Activated gamma-delta T cell (primary cell): ENCODE data around the gene PCDHGA5.
"Not testable (repeated sequence)": the region's sequence is repeated elsewhere in the genome, so short reads cannot be mapped to it uniquely, and the experiment has no call there.

Experiments used
- DNase-seq: peaks from one replicate; lab custom pipeline; 2025; lab: John Stamatoyannopoulos, UW

PCDHGA5 gene

DNA sequence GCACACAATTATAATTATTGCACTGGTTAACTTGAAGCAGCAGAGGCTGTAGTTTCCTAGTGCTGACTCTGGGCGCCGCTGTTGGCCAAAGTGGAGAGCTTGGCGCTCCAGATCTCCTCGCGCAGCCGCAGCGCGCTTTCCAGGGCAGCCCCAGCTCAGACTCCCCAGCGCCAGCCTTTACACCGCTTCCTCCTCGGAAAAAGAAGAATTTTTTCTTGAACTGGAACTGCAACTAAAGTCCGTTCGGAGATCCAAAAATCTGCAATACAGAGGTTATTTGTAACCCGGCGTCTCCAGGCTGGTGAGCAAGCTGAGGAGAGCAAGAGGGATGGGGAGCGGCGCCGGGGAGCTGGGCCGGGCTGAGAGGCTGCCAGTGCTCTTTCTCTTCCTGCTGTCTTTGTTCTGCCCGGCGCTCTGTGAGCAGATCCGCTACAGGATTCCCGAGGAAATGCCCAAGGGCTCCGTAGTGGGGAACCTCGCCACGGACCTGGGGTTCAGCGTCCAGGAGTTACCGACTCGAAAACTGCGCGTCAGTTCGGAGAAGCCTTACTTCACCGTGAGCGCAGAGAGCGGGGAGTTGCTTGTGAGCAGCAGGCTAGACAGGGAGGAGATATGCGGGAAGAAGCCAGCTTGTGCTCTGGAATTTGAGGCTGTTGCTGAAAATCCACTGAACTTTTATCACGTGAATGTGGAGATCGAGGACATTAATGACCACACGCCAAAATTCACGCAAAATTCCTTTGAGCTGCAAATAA, 23.8 kb downstream of the PCDHGA5 start, which contains the start of gene PCDHGB4:
Gene PCDHGB4 (plus strand): TSS at position 142 of the 755 bp plus-strand sequence. CDS start 187 bp downstream, at position 329.
- DNase-seq: not testable (repeated sequence)

DNA sequence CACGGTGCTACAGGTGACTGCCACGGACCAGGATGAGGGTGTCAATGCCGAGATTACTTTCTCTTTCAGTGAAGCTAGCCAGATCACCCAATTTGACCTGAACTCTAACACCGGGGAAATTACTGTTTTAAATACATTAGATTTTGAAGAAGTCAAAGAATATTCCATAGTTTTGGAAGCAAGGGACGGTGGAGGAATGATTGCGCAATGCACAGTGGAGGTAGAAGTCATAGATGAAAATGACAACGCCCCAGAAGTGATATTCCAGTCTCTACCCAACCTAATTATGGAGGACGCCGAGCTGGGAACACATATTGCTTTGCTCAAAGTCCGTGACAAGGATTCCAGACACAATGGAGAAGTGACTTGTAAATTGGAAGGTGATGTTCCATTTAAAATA, 24.7 kb downstream of the PCDHGA5 start:
- no peak for DNase-seq

GRCh38 chr5:141389153-141390042, 25.4 kb downstream of the PCDHGA5 start:
- no peak for DNase-seq

- DNase-seq: no peak
Observed at GRCh38 chr5:141392429-141393198, 28.7 kb downstream of the PCDHGA5 start, which contains the start of gene PCDHGA8. Gene PCDHGA8, plus strand, starts transcription at chr5:141392633. Its CDS starts 181 bp downstream, at chr5:141392814.

- no peak for DNase-seq
Observed at GRCh38 chr5:141393267-141393666, 29.3 kb downstream of the PCDHGA5 start.

GRCh38 chr5:141394401-141395187, 30.6 kb downstream of the PCDHGA5 start:
- DNase-seq: not testable (repeated sequence)

- not testable (repeated sequence) for DNase-seq
Observed at GRCh38 chr5:141397756-141398551, 34.0 kb downstream of the PCDHGA5 start, which contains the start of gene PCDHGB5. Gene PCDHGB5, plus strand, starts transcription at chr5:141397947. Its CDS starts 181 bp downstream, at chr5:141398128.

GRCh38 chr5:141398608-141399007, 34.6 kb downstream of the PCDHGA5 start:
- DNase-seq: no peak

GRCh38 chr5:141399555-141400258, 35.7 kb downstream of the PCDHGA5 start:
- DNase-seq: no peak

DNA sequence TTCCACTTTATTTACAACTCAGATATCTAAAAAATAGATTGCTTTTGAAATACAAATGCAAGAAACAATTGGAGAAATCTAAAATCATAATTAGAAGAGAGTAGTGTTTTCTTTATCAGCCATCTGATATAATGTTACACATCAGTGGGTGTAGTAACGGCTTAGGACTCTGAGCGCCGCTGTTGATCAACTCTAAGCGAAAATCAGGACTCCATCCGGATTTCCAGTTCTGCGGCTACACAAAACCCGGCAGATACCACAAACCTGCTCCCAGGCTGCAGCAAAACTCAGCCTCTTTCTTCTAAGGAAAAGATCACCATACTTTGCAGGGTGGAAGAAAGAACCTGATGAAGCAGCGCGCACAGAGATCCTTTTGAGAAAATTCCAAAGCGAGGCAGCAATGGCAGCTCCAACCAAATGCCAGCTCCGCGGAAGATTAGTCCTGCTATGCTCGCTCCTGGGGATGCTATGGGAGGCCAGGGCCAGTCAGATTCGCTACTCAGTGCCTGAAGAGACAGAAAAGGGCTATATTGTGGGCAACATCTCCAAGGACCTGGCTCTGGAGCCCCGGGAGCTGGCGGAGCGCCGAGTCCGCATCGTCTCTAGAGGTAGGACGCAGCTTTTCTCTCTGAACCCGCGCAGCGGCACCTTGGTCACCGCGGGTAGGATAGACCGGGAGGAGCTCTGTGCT, 38.7 kb downstream of the PCDHGA5 start, which contains the start of gene PCDHGA9:
Gene PCDHGA9 (plus strand): TSS at position 226 of the 691 bp plus-strand sequence. CDS start 175 bp downstream, at position 401.
- DNase-seq: no peak

GRCh38 chr5:141403387-141403786, 39.4 kb downstream of the PCDHGA5 start:
- no peak for DNase-seq

DNA sequence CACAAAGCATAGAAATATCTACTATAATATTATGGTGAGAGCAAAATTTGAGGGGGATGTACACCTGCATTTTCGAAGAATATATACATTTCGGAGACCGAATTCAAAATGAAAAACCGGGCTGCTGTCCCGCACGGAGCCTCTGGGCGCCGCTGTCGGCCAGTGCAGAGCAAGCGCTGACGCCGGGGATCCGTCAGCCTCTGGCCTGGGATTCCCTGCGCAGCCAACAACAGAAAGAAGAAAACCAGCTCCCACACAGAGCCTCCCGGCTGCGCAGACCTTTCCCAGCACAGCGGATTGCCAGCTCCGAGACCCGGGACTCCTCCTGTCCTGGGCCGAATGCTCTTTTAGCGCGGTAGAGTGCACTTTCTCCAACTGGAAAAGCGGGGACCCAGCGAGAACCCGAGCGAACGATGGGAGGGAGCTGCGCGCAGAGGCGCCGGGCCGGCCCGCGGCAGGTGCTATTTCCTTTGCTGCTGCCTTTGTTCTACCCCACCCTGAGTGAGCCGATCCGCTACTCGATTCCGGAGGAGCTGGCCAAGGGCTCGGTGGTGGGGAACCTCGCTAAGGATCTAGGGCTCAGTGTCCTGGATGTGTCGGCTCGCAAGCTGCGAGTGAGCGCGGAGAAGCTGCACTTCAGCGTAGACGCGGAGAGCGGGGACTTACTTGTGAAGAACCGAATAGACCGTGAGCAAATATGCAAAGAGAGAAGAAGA, 44.0 kb downstream of the PCDHGA5 start, which contains the start of gene PCDHGB6:
Gene PCDHGB6 (plus strand): TSS at position 232 of the 716 bp plus-strand sequence. CDS start 182 bp downstream, at position 414.
- not testable (repeated sequence) for DNase-seq

DNA sequence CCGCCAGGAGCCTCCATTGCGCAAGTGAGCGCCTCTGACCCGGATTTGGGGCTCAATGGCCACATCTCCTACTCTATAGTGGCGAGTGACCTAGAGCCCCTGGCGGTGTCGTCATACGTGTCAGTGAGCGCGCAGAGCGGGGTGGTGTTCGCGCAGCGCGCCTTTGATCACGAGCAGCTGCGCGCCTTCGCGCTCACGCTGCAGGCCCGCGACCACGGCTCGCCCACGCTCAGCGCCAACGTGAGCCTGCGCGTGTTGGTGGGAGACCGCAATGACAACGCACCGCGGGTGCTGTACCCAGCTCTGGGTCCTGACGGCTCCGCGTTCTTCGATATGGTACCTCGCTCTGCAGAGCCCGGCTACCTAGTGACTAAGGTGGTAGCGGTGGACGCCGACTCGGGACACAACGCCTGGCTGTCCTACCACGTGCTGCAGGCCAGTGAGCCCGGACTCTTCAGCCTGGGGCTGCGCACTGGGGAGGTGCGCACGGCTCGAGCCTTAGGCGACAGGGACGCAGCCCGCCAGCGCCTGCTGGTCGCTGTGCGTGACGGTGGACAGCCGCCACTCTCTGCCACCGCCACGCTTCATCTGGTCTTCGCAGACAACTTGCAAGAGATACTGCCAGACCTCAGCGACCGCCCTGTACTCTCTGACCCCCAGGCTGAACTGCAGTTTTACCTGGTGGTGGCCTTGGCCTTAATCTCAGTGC, 45.8 kb downstream of the PCDHGA5 start:
- no peak for DNase-seq

- no peak for DNase-seq
Observed at GRCh38 chr5:141411575-141411974, 47.6 kb downstream of the PCDHGA5 start.

DNA sequence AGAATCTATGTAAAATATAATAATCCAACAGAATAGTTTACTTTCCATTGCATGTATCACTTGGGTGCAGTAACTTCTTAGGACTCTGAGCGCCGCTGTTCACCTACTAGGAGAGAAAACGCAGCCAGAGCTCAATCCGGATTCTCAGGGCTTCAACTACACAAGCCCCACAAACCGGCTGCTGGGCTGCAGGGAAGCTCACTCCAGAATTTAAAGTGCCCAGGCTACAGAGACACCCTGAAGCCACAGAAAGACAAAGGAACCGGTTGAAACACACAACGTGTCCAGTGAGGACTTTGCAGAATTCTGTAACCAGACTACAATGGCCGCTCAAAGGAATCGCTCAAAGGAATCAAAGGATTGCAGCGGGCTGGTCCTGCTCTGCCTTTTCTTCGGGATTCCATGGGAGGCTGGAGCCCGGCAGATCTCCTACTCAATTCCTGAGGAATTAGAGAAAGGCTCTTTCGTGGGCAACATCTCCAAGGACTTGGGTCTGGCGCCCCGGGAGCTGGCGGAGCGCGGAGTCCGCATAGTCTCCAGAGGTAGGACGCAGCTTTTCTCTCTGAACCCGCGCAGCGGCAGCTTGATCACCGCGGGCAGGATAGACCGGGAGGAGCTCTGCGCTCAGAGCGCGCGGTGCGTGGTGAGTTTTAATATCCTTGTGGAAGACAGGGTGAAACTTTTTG, 49.0 kb downstream of the PCDHGA5 start, which contains the start of gene PCDHGA10:
Gene PCDHGA10 (plus strand): TSS at position 134 of the 686 bp plus-strand sequence. CDS start 189 bp downstream, at position 323.
- no peak for DNase-seq

DNA sequence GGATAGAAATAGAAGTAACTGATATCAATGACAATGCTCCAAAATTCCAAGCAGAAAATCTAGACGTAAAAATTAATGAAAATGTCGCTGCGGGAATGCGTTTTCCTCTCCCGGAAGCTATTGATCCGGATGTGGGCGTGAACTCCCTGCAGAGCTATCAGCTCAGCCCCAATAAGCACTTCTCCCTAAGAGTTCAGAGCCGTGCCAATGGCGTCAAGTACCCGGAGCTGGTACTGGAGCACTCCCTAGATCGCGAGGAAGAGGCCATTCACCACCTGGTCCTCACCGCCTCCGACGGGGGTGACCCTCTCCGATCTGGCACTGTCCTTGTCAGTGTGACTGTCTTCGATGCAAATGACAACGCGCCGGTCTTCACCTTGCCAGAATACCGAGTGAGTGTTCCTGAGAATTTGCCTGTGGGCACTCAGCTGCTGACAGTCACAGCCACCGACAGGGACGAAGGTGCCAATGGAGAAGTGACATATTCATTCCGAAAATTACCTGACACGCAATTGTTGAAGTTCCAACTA, 49.6 kb downstream of the PCDHGA5 start:
- no peak for DNase-seq
